GM12874 (cell line): ENCODE results near the gene NCKAP5.

Source experiments
- TF ChIP-seq, protein P1 (sequence below): IDR thresholded peaks from 2 replicates; pipeline ENCODE4 v1.5.1; 2011; ENCODE audit warnings: low read depth, mild to moderate bottlenecking, control low read depth, low read length, moderate library complexity; ENCODE audit not compliant: insufficient read depth

The NCKAP5 gene

GRCh38 chr2:133439565-133439920 lies 128.7 kb downstream of the NCKAP5 start:
- TF ChIP-seq, protein P1, sequence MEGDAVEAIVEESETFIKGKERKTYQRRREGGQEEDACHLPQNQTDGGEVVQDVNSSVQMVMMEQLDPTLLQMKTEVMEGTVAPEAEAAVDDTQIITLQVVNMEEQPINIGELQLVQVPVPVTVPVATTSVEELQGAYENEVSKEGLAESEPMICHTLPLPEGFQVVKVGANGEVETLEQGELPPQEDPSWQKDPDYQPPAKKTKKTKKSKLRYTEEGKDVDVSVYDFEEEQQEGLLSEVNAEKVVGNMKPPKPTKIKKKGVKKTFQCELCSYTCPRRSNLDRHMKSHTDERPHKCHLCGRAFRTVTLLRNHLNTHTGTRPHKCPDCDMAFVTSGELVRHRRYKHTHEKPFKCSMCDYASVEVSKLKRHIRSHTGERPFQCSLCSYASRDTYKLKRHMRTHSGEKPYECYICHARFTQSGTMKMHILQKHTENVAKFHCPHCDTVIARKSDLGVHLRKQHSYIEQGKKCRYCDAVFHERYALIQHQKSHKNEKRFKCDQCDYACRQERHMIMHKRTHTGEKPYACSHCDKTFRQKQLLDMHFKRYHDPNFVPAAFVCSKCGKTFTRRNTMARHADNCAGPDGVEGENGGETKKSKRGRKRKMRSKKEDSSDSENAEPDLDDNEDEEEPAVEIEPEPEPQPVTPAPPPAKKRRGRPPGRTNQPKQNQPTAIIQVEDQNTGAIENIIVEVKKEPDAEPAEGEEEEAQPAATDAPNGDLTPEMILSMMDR = no peak

- TF ChIP-seq, protein P1 = no peak
These were observed 129.3 kb downstream of the NCKAP5 start for GRCh38 chr2:133438848-133439564.

- TF ChIP-seq, protein P1 = no peak
These were observed 130.2 kb downstream of the NCKAP5 start for GRCh38 chr2:133438026-133438425.

DNA sequence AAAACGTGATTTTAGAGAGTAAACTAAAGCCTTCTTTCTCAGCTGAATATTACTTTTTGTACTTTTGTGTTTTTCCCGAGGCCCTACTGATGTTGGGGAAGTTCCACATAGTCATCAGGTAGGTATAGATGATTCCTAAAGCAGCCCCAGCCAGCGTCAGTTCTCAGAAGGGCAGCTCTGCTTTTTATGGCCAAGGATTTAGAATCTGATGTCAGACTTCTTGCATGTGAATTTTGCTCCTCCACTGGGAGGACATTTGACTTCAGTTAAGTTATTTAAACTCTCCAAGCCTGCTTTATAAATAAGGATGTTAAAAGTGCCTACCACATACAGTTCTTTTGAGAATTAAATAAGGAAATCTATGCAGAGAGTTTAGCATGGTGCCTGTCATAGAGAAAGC lies 130.8 kb downstream of the NCKAP5 start:
- TF ChIP-seq, protein P1 = no peak

DNA sequence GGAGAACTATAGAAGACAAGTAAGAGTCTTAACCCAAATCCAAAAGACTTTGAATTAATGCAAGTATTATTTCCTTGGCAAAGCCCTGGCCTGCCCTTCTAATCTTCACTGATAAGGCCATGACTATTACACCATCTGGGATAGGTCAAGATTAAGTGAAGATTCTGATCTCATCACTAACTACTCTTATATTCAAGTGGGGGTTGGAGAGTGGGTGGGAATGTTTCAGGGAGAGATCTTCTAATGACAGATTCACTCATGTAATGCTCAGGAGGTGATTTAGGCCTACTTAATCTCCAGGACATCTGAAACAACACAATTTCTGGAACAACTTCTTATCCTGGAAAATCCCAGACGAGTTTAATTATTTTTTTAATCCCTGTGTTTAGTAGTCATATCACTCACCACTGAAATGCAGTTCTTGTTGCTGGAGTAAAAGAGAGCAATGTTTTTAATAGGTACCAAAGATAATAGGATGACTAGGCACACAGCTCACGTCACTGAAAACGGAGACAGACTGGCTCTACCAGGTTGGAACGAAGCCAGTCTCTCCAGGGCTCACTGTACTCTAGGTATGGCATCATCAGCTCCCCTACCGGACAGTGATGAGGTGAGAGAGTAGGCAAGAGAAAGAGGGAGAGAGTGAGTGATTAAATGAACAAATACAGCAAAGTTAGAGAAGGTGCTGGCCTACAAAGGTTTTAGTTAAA lies 133.1 kb downstream of the NCKAP5 start:
- TF ChIP-seq, protein P1 = no peak

- TF ChIP-seq, protein P1 = no peak
These were observed 134.5 kb downstream of the NCKAP5 start for GRCh38 chr2:133433455-133434451.

DNA sequence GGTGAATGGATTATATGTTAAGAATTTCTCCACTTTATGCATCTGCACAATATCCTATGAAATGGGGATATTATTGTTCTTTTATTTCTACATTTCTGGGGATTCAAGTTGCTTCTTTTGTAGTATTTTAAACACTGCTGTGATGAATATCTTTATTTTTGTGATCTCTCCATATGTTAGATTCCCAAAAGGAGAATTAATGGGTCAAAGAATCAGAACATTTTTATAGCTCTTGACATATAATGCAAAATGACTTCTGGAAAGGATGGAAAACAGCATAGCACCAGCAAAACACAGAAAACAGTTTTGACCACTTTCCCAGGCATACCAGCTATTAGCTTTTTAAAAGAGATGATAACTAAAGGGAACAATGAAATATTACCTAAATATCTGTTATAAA lies 135.5 kb downstream of the NCKAP5 start:
- TF ChIP-seq, protein P1 = no peak
